GM23338 (cell line): ENCODE results near the gene MRGPRF. TPM values are rescaled to one million over a fixed set of nuclear protein-coding genes. Genes with fewer than 3 reads are reported as not detected.
A peak's percentile ranks its signal among the peaks of the same experiment; 100 is the strongest.

Experiments used
- ATAC-seq: fragments of 200-7000 bp; cut with Tn5 transposase; 3 replicates; pipeline ENCODE4 v1.9.1; 2020
- DNase-seq: peaks from one replicate; pipeline ENCODE4 v3.0.0-alpha.2; 2015; ENCODE audit warnings: low spot score
- H2AFZ ChIP-seq: fragments of 200-600 bp; sonication (generic); 2 replicates; pipeline ENCODE4 v1.8.0; 2016; ENCODE audit warnings: antibody characterized with exemption, mild to moderate bottlenecking, moderate library complexity
- H3F3A ChIP-seq: fragments of 200-600 bp; sonication (generic); replicated peaks from 2 replicates; pipeline ENCODE4 v1.8.0; 2017; ENCODE audit warnings: antibody characterized with exemption, mixed run types, low read depth
- H3K27ac ChIP-seq: fragments of 200-600 bp; sonication (generic); 2 replicates; pipeline ENCODE4 v1.6.1; 2016; ENCODE audit warnings: low read depth
- H3K27me3 ChIP-seq: fragments of 200-600 bp; sonication (generic); 2 replicates; pipeline ENCODE4 v1.8.0; 2016; ENCODE audit warnings: mild to moderate bottlenecking, mixed run types, moderate library complexity; ENCODE audit not compliant: insufficient read depth
- H3K36me3 ChIP-seq: fragments of 200-600 bp; sonication (generic); 2 replicates; pipeline ENCODE4 v1.8.0; 2016; ENCODE audit warnings: mild to moderate bottlenecking; ENCODE audit not compliant: insufficient read depth
- H3K4me1 ChIP-seq: fragments of 200-600 bp; sonication (generic); 2 replicates; pipeline ENCODE4 v1.8.0; 2016; ENCODE audit warnings: mild to moderate bottlenecking, moderate library complexity; ENCODE audit not compliant: insufficient read depth
- H3K4me2 ChIP-seq: fragments of 200-600 bp; sonication (generic); 2 replicates; pipeline ENCODE4 v1.7.1; 2017; ENCODE audit warnings: mixed run types
- H3K4me3 ChIP-seq: fragments of 200-600 bp; sonication (generic); 2 replicates; pipeline ENCODE4 v1.6.1; 2016; ENCODE audit warnings: mixed run types
- H3K79me2 ChIP-seq: fragments of 200-600 bp; sonication (generic); replicated peaks from 2 replicates; pipeline ENCODE4 v1.8.0; 2017; ENCODE audit warnings: mild to moderate bottlenecking; ENCODE audit not compliant: insufficient read depth
- H3K9me2 ChIP-seq: fragments of 200-600 bp; sonication (generic); 2 replicates; pipeline ENCODE4 v1.8.0; 2017; ENCODE audit not compliant: insufficient read depth
- H4K20me1 ChIP-seq: fragments of 200-600 bp; sonication (generic); replicated peaks from 2 replicates; pipeline ENCODE4 v1.8.0; 2017; ENCODE audit warnings: mild to moderate bottlenecking; ENCODE audit not compliant: insufficient read depth
- H3K27ac Mint-ChIP-seq: 2 replicates; pipeline ENCODE4 v1.8.0; 2020; ENCODE audit warnings: inconsistent platforms, mild to moderate bottlenecking, moderate library complexity, mixed read lengths
- H3K27me3 Mint-ChIP-seq: 3 replicates; pipeline ENCODE4 v1.8.0; 2022; ENCODE audit warnings: low read depth, mild to moderate bottlenecking, moderate library complexity, mixed read lengths, inconsistent platforms; ENCODE audit not compliant: insufficient read depth, poor library complexity
- H3K36me3 Mint-ChIP-seq: 3 replicates; pipeline ENCODE4 v1.8.0; 2021; ENCODE audit warnings: low read depth, mild to moderate bottlenecking, inconsistent platforms, moderate library complexity, mixed read lengths
- H3K4me1 Mint-ChIP-seq: 3 replicates; pipeline ENCODE4 v1.8.0; 2020; ENCODE audit warnings: mild to moderate bottlenecking, inconsistent platforms, mixed read lengths
- H3K4me3 Mint-ChIP-seq: 3 replicates; pipeline ENCODE4 v1.8.0; 2021; ENCODE audit warnings: moderate library complexity, mild to moderate bottlenecking, inconsistent platforms, mixed read lengths
- H3K9me3 Mint-ChIP-seq: 3 replicates; pipeline ENCODE4 v1.8.0; 2020; ENCODE audit warnings: moderate library complexity, mild to moderate bottlenecking, inconsistent platforms, mixed read lengths
- CREB1 ChIP-seq: fragments of 250-450 bp; sonication (Bioruptor Pico); IDR thresholded peaks from 2 replicates; pipeline ENCODE4 v1.5.0; 2020; ENCODE audit warnings: low read depth, mild to moderate bottlenecking, moderate library complexity
- POLR2AphosphoS5 ChIP-seq: IDR thresholded peaks from 2 replicates; pipeline ENCODE4 v1.6.1; 2016; ENCODE audit warnings: antibody characterized with exemption, low read depth
- STAT1 ChIP-seq: IDR thresholded peaks from one replicate; pipeline ENCODE4 v1.6.1; 2016; ENCODE audit warnings: antibody characterized with exemption; ENCODE audit not compliant: unreplicated experiment
- ZNF114 ChIP-seq: fragments of 250-450 bp; sonication (Bioruptor Pico); IDR thresholded peaks from 2 replicates; pipeline ENCODE4 v1.5.0; 2020; ENCODE audit warnings: mild to moderate bottlenecking, moderate library complexity
- polyA plus RNA-seq: library from polyadenylated mRNA; unstranded; fragments of >200 nt; fragmentation: Nextera tagmentation; extraction: Ambion mirVana; gene quantifications from 2 replicates; pipeline ENCODE4 v1.2.1, GENCODE V29; 2016
- total RNA-seq: library from RNA; depleted of rRNA; stranded (reverse); fragments of >200 nt; shearing (Covaris generic); gene quantifications from 2 replicates; pipeline ENCODE4 v1.2.3, GENCODE V29; 2014
- TF ChIP-seq, protein P1 (sequence below): IDR thresholded peaks from 2 replicates; pipeline ENCODE4 v1.6.1; 2016; ENCODE audit warnings: antibody characterized with exemption
- TF ChIP-seq, protein P2 (sequence below): fragments of 250-450 bp; sonication (Bioruptor Pico); IDR thresholded peaks from 2 replicates; pipeline ENCODE4 v1.5.0; 2020; ENCODE audit warnings: mild to moderate bottlenecking, moderate library complexity

The MRGPRF gene
- total and polyA plus RNA-seq, 2 experiments from 2014 or later, result 3.3 to 9.0 TPM

DNA sequence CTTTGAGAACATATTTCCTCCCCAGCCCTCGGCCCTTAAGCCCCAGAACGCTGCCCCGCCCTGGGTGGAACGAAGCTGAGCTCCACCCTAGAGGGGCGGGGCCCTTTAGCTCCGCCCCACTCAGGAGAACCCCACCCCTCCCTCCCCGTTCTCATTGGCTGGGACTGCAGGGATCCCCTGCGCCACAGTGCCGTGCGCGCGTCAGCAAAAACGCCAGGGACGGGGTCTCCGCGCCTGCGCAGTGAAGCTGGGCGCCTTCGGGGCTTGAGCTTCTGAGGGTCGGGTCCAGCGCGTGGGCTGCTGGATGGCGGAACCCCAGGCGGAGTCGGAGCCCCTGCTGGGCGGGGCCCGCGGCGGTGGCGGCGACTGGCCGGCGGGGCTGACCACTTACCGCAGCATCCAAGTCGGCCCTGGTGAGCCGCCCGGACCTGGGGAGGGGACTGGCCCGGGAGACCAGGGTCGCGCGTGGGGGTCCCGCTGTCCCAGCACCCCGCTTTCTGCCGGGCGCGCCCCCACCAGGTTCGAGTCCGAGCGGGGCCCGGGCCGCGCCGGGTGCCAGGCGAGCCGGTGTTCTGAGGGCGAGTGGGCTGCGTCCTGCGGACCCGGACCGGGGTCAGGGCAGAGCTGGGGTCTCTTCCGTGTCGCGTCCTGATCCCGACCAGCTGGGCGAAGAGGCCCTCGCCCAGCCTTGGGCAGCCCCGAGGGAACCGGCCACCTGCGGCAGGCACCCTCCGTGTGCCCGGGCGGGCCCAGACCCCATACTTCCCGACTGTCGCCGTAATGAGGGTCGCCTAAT is 35.8 kb upstream of the MRGPRF start, which contains the start of gene TPCN2:
Gene TPCN2, plus strand, starts transcription at position 239 of the 796 bp plus-strand sequence. Its CDS starts 66 bp downstream, at position 305.
- Mint-ChIP-seq H3K4me3 (peak within 1 kb of the TSS; percentile 74), H3K27ac (peak within 1 kb of the TSS; percentile 65; the same call in 1 of the 2 replicates), H3K4me1 (peaks cover 35% of the 10 kb centered on the region), H3K27me3 (peaks cover 3% of the 10 kb centered on the region), H3K36me3 (no peaks in the 10 kb centered on the region), H3K9me3 (no peaks in the 10 kb centered on the region)
- peaks cover 20% of the 10 kb centered on the region; the same call in 1 of the 2 replicates for H3K4me1 ChIP-seq
- H3K36me3 ChIP-seq, result no peaks in the 10 kb centered on the region
- H2AFZ ChIP-seq, result no peak within 1 kb of the TSS
- no peaks in the 10 kb centered on the region; the same call in 1 of the 2 replicates for H4K20me1 ChIP-seq
- ATAC-seq (peak; percentile 76), DNase-seq (peak; percentile 97)
- H3F3A ChIP-seq, result 0 out of 2 replicates have a peak, but pooled peaks cover 2% of the 10 kb centered on the region
- TF ChIP-seq POLR2AphosphoS5, result peak; percentile 82
- no peak for TF ChIP-seq STAT1
- TF ChIP-seq CREB1 (CRISPR knock-in tag), result peak; percentile 72
- peak within 1 kb of the TSS; percentile 26 for H3K27ac ChIP-seq
- H3K4me2 ChIP-seq, result peak within 1 kb of the TSS; percentile 85
- no peaks in the 10 kb centered on the region for H3K9me2 ChIP-seq
- no peaks in the 10 kb centered on the region for H3K27me3 ChIP-seq
- H3K79me2 ChIP-seq, result peaks cover 44% of the 10 kb centered on the region
- H3K4me3 ChIP-seq, result peak within 1 kb of the TSS; percentile 78

DNA sequence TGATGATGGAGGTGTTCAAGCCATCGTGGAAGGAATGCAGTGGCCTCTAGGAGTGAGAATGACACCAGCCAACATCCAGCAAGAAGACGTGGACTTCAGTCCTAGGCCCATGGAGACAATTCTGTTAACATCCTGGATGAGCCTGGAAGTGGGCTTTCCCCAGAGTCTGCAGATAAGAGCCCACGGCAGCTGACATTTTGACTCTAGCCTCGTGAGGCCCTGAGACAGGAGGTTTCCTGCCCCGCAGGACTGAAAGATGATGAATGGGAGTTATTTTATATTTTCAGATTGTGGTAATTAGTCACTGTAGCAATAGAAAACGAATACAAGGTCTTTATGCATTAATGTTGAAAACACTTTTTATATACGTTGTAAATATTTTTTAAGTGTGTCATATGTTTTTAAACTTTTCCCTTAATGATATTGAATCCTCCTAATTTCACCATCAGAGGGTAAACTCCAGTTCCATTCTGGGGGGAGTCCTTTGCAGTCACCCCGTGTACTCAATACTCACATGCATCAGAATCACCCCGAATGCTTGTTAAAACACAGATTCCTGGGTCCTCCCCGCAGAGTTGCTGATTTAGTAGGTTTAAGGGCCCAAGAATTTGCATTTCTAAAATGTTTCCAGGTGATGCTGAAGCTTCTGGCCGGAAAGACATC is 35.1 kb upstream of the MRGPRF start:
- ATAC-seq, result no peak
- H3K27me3 Mint-ChIP-seq, result peaks cover 3% of the 10 kb centered on the region
- H3K27ac ChIP-seq, result peak overlapping the region; percentile 26
- no peaks in the 10 kb centered on the region for H3K9me2 ChIP-seq
- H2AFZ ChIP-seq, result no peak overlapping the region
- TF ChIP-seq, protein P1, sequence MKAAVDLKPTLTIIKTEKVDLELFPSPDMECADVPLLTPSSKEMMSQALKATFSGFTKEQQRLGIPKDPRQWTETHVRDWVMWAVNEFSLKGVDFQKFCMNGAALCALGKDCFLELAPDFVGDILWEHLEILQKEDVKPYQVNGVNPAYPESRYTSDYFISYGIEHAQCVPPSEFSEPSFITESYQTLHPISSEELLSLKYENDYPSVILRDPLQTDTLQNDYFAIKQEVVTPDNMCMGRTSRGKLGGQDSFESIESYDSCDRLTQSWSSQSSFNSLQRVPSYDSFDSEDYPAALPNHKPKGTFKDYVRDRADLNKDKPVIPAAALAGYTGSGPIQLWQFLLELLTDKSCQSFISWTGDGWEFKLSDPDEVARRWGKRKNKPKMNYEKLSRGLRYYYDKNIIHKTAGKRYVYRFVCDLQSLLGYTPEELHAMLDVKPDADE, result no peak
- TF ChIP-seq CREB1 (CRISPR knock-in tag) (no peak), POLR2AphosphoS5 (no peak), ZNF114 (CRISPR knock-in tag) (no peak), STAT1 (no peak)
- TF ChIP-seq, protein P2, sequence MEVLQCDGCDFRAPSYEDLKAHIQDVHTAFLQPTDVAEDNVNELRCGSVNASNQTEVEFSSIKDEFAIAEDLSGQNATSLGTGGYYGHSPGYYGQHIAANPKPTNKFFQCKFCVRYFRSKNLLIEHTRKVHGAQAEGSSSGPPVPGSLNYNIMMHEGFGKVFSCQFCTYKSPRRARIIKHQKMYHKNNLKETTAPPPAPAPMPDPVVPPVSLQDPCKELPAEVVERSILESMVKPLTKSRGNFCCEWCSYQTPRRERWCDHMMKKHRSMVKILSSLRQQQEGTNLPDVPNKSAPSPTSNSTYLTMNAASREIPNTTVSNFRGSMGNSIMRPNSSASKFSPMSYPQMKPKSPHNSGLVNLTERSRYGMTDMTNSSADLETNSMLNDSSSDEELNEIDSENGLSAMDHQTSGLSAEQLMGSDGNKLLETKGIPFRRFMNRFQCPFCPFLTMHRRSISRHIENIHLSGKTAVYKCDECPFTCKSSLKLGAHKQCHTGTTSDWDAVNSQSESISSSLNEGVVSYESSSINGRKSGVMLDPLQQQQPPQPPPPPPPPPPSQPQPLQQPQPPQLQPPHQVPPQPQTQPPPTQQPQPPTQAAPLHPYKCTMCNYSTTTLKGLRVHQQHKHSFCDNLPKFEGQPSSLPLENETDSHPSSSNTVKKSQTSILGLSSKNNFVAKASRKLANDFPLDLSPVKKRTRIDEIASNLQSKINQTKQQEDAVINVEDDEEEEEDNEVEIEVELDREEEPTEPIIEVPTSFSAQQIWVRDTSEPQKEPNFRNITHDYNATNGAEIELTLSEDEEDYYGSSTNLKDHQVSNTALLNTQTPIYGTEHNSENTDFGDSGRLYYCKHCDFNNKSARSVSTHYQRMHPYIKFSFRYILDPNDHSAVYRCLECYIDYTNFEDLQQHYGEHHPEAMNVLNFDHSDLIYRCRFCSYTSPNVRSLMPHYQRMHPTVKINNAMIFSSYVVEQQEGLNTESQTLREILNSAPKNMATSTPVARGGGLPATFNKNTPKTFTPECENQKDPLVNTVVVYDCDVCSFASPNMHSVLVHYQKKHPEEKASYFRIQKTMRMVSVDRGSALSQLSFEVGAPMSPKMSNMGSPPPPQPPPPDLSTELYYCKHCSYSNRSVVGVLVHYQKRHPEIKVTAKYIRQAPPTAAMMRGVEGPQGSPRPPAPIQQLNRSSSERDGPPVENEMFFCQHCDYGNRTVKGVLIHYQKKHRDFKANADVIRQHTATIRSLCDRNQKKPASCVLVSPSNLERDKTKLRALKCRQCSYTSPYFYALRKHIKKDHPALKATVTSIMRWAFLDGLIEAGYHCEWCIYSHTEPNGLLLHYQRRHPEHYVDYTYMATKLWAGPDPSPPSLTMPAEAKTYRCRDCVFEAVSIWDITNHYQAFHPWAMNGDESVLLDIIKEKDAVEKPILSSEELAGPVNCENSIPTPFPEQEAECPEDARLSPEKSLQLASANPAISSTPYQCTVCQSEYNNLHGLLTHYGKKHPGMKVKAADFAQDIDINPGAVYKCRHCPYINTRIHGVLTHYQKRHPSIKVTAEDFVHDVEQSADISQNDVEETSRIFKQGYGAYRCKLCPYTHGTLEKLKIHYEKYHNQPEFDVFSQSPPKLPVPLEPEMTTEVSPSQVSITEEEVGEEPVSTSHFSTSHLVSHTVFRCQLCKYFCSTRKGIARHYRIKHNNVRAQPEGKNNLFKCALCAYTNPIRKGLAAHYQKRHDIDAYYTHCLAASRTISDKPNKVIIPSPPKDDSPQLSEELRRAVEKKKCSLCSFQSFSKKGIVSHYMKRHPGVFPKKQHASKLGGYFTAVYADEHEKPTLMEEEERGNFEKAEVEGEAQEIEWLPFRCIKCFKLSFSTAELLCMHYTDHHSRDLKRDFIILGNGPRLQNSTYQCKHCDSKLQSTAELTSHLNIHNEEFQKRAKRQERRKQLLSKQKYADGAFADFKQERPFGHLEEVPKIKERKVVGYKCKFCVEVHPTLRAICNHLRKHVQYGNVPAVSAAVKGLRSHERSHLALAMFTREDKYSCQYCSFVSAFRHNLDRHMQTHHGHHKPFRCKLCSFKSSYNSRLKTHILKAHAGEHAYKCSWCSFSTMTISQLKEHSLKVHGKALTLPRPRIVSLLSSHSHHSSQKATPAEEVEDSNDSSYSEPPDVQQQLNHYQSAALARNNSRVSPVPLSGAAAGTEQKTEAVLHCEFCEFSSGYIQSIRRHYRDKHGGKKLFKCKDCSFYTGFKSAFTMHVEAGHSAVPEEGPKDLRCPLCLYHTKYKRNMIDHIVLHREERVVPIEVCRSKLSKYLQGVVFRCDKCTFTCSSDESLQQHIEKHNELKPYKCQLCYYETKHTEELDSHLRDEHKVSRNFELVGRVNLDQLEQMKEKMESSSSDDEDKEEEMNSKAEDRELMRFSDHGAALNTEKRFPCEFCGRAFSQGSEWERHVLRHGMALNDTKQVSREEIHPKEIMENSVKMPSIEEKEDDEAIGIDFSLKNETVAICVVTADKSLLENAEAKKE, result no peak
- peak; percentile 28 for DNase-seq
- peak overlapping the region; percentile 78; the same call in 1 of the 2 replicates for H3K4me3 ChIP-seq
- H4K20me1 ChIP-seq, result no peaks in the 10 kb centered on the region; the same call in 1 of the 2 replicates
- H3K27me3 ChIP-seq, result no peaks in the 10 kb centered on the region
- peak overlapping the region; percentile 65; the same call in 1 of the 2 replicates for H3K27ac Mint-ChIP-seq
- H3K36me3 ChIP-seq, result no peaks in the 10 kb centered on the region
- no peaks in the 10 kb centered on the region for H3K36me3 Mint-ChIP-seq
- peak overlapping the region; percentile 39 for H3K4me2 ChIP-seq
- peaks cover 42% of the 10 kb centered on the region for H3K79me2 ChIP-seq
- peak overlapping the region; percentile 66 for H3K4me3 Mint-ChIP-seq
- H3K4me1 ChIP-seq, result peaks cover 20% of the 10 kb centered on the region; the same call in 1 of the 2 replicates
- peaks cover 35% of the 10 kb centered on the region for H3K4me1 Mint-ChIP-seq
- H3K9me3 Mint-ChIP-seq, result no peaks in the 10 kb centered on the region
- 0 out of 2 replicates have a peak, but pooled peaks cover 2% of the 10 kb centered on the region for H3F3A ChIP-seq
